H1 (cell line): ENCODE results near the gene SLC22A23. TPM values are rescaled to one million over a fixed set of nuclear protein-coding genes. Genes with fewer than 3 reads are reported as not detected.

ENCODE experiments used
- BACH1 ChIP-seq: IDR thresholded peaks from 2 replicates; pipeline ENCODE4 v1.6.1; 2012; ENCODE audit warnings: low read length, improper control_type of control experiment
- CEBPB ChIP-seq: IDR thresholded peaks from 2 replicates; pipeline ENCODE4 v1.6.1; 2012; ENCODE audit warnings: low read depth, low read length
- CHD2 ChIP-seq: IDR thresholded peaks from 2 replicates; pipeline ENCODE4 v1.6.1; 2012; ENCODE audit warnings: low read length, improper control_type of control experiment
- NRF1 ChIP-seq: IDR thresholded peaks from 2 replicates; pipeline ENCODE4 v1.6.1; 2011; ENCODE audit warnings: mild to moderate bottlenecking, low read depth, low read length, improper control_type of control experiment
- SP2 ChIP-seq: IDR thresholded peaks from 2 replicates; pipeline ENCODE4 v1.6.1; 2012; ENCODE audit warnings: mild to moderate bottlenecking, low read length, inconsistent platforms
- SRF ChIP-seq: IDR thresholded peaks from 2 replicates; pipeline ENCODE4 v1.6.1; 2011; ENCODE audit warnings: mild to moderate bottlenecking, low read depth, low read length, moderate library complexity
- TAF1 ChIP-seq: IDR thresholded peaks from 2 replicates; pipeline ENCODE4 v1.6.1; 2011; ENCODE audit warnings: mild to moderate bottlenecking, low read depth, low read length
- polyA plus RNA-seq, 7 experiments: library from polyadenylated mRNA; depleted of rRNA in 3 of 7; stranded (reverse) in 5 of 7; unstranded in 2 of 7; fragments of >200 nt in 5 of 7; fragments of 200-250 nt in 2 of 7; gene quantifications; 1 replicate in 5 of 7; 2 replicates in 1 of 7; 4 replicates in 1 of 7; pipeline versions ENCODE4 v1.2.1 to v1.2.3, GENCODE V29; 2011 to 2013; ENCODE audit warnings: missing spikeins in 2 of 7, mixed read lengths in 2 of 7
- total RNA-seq: library from RNA; stranded (reverse); fragmentation: NEBNext Ultra II Directional; extraction: Animal tissue kit (Norgen Biotek cat#: 25700); gene quantifications from 2 replicates; pipeline ENCODE4 v1.2.1, GENCODE V29; 2021
- TF ChIP-seq, protein P1 (sequence below): IDR thresholded peaks from 2 replicates; pipeline ENCODE4 v1.6.1; 2012; ENCODE audit warnings: low read length, inconsistent platforms

Gene SLC22A23
- total and polyA plus RNA-seq, 2 of the 8 experiments (the other 6 are each of a cell fraction or from before 2014, with no cell fraction given), result 9.9 to 38.4 TPM

- TF ChIP-seq, protein P1, sequence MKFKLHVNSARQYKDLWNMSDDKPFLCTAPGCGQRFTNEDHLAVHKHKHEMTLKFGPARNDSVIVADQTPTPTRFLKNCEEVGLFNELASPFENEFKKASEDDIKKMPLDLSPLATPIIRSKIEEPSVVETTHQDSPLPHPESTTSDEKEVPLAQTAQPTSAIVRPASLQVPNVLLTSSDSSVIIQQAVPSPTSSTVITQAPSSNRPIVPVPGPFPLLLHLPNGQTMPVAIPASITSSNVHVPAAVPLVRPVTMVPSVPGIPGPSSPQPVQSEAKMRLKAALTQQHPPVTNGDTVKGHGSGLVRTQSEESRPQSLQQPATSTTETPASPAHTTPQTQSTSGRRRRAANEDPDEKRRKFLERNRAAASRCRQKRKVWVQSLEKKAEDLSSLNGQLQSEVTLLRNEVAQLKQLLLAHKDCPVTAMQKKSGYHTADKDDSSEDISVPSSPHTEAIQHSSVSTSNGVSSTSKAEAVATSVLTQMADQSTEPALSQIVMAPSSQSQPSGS, result no peak
- no peak for TF ChIP-seq CEBPB
- no peak for TF ChIP-seq SP2
- no peak for TF ChIP-seq BACH1
- TF ChIP-seq CHD2, result no peak
- no peak for TF ChIP-seq SRF
- TF ChIP-seq TAF1, result no peak
- no peak for TF ChIP-seq NRF1
Observed at GRCh38 chr6:3419624-3420272, 37.1 kb downstream of the SLC22A23 start (continued).
